Memory B cell (primary cell): ENCODE measurements around the gene CERK.

Experiments used
- ATAC-seq: fragments of 150-1000 bp; cut with Tn5 transposase; 2 replicates; pipeline ENCODE4 v1.10.0; 2021; ENCODE audit warnings: low read depth, mild to moderate bottlenecking, moderate library complexity
- DNase-seq, 2 donors: peaks; one replicate each; pipeline ENCODE4 v3.0.0; 2022; ENCODE audit warnings: low spot score in 2 of 2
- H3K27ac Mint-ChIP-seq: one replicate; pipeline ENCODE4 v1.8.0; 2022; ENCODE audit warnings: mild to moderate bottlenecking, moderate library complexity, mixed read lengths
- H3K27me3 Mint-ChIP-seq: one replicate; pipeline ENCODE4 v1.8.0; 2022; ENCODE audit warnings: mixed read lengths
- H3K36me3 Mint-ChIP-seq: one replicate; pipeline ENCODE4 v1.8.0; 2022; ENCODE audit warnings: mild to moderate bottlenecking, mixed read lengths
- H3K4me1 Mint-ChIP-seq: one replicate; pipeline ENCODE4 v1.8.0; 2022; ENCODE audit warnings: mixed read lengths
- H3K4me3 Mint-ChIP-seq: one replicate; pipeline ENCODE4 v1.8.0; 2022; ENCODE audit warnings: mild to moderate bottlenecking, moderate library complexity, mixed read lengths
- H3K9me3 Mint-ChIP-seq: one replicate; pipeline ENCODE4 v1.8.0; 2022; ENCODE audit warnings: mixed read lengths

CERK gene

DNA sequence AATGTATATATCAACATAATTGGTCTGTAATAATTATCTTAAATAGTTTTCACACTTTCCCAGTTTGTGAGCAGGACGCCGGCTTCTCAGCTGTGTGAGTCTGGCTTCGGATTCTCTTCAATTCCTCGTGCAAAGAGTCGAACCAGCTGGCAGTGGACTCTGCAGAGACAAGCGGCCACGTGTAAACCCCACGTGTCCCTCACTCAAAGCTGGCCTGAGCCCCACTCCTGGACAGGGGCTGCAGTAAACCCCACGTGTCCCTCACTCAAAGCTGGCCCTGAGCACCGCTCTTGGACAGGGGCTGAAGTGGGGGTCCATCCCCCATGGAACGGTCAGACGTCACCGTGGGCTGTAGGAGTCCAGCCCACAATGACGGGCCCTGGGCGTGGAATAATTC is 51.0 kb downstream of the CERK start:
- H3K4me1 Mint-ChIP-seq: peaks cover 22% of the 10 kb centered on the region
- DNase-seq (no peak), ATAC-seq (no peak)
- H3K27ac Mint-ChIP-seq: no peak overlapping the region
- H3K27me3 Mint-ChIP-seq: peaks cover 2% of the 10 kb centered on the region
- peaks cover 25% of the 10 kb centered on the region for H3K36me3 Mint-ChIP-seq
- H3K4me3 Mint-ChIP-seq: no peak overlapping the region
- no peaks in the 10 kb centered on the region for H3K9me3 Mint-ChIP-seq

GRCh38 chr22:46686221-46687047 is 51.6 kb downstream of the CERK start:
- Mint-ChIP-seq H3K4me3 (no peak overlapping the region), H3K4me1 (peaks cover 22% of the 10 kb centered on the region), H3K9me3 (no peaks in the 10 kb centered on the region), H3K27ac (no peak overlapping the region), H3K27me3 (peaks cover 2% of the 10 kb centered on the region), H3K36me3 (peaks cover 21% of the 10 kb centered on the region)
- ATAC-seq (no peak), DNase-seq (no peak)

GRCh38 chr22:46684706-46685105 is 53.3 kb downstream of the CERK start:
- ATAC-seq (peak; percentile 97), DNase-seq (peak; percentile 65 to 69)

DNA sequence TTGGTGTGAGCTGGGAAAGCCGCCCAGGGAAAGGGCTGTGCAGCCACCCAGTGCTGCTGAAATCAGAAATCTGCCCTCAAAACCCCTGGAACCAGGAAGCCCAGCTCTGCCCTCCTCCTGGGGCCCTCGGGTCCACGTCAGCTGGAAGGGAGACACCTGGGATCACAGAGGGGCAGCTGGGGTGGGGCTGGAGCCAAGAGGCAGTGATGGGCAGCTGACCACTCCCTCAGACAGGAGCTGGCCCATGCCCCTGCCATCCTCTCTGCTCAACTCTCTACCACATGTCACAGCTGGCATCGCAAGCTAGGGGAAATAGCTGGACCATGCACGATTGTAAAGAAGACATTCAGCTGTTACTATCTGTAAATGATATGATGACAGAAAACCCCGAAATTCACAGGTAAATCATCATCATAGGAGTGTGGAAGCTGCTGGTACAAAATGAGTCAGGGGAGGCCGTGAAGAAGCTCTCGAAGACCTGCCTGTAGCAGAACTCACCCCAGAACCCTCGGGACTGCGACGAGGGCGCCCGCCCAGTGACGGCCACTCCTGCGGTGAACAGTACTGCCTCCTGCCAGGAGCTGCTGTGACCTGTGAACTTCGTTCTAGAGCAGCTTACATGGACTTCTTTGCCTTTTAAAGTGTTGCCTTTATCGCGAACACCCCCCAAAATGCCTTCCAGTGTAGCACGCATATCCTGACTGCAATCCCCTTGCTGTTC is 55.9 kb downstream of the CERK start:
- DNase-seq: no peak
- Mint-ChIP-seq H3K36me3 (peaks cover 14% of the 10 kb centered on the region), H3K27me3 (peaks cover 1% of the 10 kb centered on the region), H3K27ac (no peak overlapping the region), H3K4me1 (peaks cover 26% of the 10 kb centered on the region), H3K4me3 (peak overlapping the region; percentile 5), H3K9me3 (no peaks in the 10 kb centered on the region)
- no peak for ATAC-seq

More at GRCh38 chr22:46684706-46685105, 53.3 kb downstream of the CERK start:
- Mint-ChIP-seq H3K27ac (peak overlapping the region; percentile 82), H3K9me3 (no peaks in the 10 kb centered on the region), H3K4me1 (peaks cover 26% of the 10 kb centered on the region), H3K27me3 (peaks cover 3% of the 10 kb centered on the region), H3K4me3 (peak overlapping the region; percentile 39), H3K36me3 (peaks cover 18% of the 10 kb centered on the region)

- peaks cover 23% of the 10 kb centered on the region for H3K4me1 Mint-ChIP-seq
These were observed 57.0 kb downstream of the CERK start for GRCh38 chr22:46681010-46681409.

GRCh38 chr22:46679706-46680269 is 58.3 kb downstream of the CERK start:
- peaks cover 17% of the 10 kb centered on the region for H3K4me1 Mint-ChIP-seq
- ATAC-seq: no peak
- DNase-seq: no peak
- no peak overlapping the region for H3K27ac Mint-ChIP-seq
- peaks cover 1% of the 10 kb centered on the region for H3K27me3 Mint-ChIP-seq
- no peaks in the 10 kb centered on the region for H3K9me3 Mint-ChIP-seq
- H3K4me3 Mint-ChIP-seq: no peak overlapping the region
- peaks cover 10% of the 10 kb centered on the region for H3K36me3 Mint-ChIP-seq

More at GRCh38 chr22:46681010-46681409, 57.0 kb downstream of the CERK start:
- ATAC-seq (no peak), DNase-seq (no peak)
- no peaks in the 10 kb centered on the region for H3K9me3 Mint-ChIP-seq
- no peak overlapping the region for H3K27ac Mint-ChIP-seq
- peaks cover 1% of the 10 kb centered on the region for H3K27me3 Mint-ChIP-seq
- no peak overlapping the region for H3K4me3 Mint-ChIP-seq
- H3K36me3 Mint-ChIP-seq: peaks cover 13% of the 10 kb centered on the region

- no peak overlapping the region for H3K27ac Mint-ChIP-seq
These were observed 59.0 kb downstream of the CERK start for GRCh38 chr22:46678785-46679700.

GRCh38 chr22:46678003-46678657 is 59.9 kb downstream of the CERK start:
- peaks cover 15% of the 10 kb centered on the region for H3K4me1 Mint-ChIP-seq
- H3K9me3 Mint-ChIP-seq: no peaks in the 10 kb centered on the region
- DNase-seq: no peak
- H3K4me3 Mint-ChIP-seq: no peak overlapping the region
- no peak overlapping the region for H3K27ac Mint-ChIP-seq
- H3K27me3 Mint-ChIP-seq: peaks cover 1% of the 10 kb centered on the region
- peaks cover 12% of the 10 kb centered on the region for H3K36me3 Mint-ChIP-seq
- no peak for ATAC-seq

More at GRCh38 chr22:46678785-46679700, 59.0 kb downstream of the CERK start:
- DNase-seq (no peak), ATAC-seq (no peak)
- Mint-ChIP-seq H3K4me3 (no peak overlapping the region), H3K9me3 (no peaks in the 10 kb centered on the region), H3K36me3 (peaks cover 12% of the 10 kb centered on the region), H3K27me3 (peaks cover 1% of the 10 kb centered on the region), H3K4me1 (peaks cover 19% of the 10 kb centered on the region)

GRCh38 chr22:46677323-46678002 is 60.6 kb downstream of the CERK start:
- no peak for DNase-seq
- peaks cover 19% of the 10 kb centered on the region for H3K4me1 Mint-ChIP-seq
- peaks cover 1% of the 10 kb centered on the region for H3K27me3 Mint-ChIP-seq
- no peak overlapping the region for H3K27ac Mint-ChIP-seq
- H3K9me3 Mint-ChIP-seq: no peaks in the 10 kb centered on the region
- no peak overlapping the region for H3K4me3 Mint-ChIP-seq
- peaks cover 12% of the 10 kb centered on the region for H3K36me3 Mint-ChIP-seq
- ATAC-seq: no peak

DNA sequence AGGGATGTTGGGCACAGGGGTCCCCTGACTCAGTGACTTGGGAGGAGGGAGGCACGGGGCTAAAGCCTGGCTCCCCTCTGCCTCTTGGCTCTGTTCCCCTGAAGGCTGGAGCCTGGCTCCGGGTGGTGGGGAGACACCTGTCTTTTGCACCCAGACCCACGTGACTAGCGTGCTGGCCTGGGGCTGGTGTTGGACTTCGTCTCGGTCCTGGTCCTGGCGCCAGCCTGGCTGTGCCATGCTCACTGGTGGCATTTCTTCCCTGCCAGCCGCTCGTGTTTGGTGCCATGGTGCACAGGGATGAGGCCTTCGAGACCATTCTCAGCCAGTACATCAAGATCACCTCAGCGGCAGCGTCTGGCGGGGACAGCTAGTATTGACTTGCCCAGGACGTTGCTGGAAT is 61.2 kb downstream of the CERK start:
- H3K9me3 Mint-ChIP-seq: no peaks in the 10 kb centered on the region
- H3K36me3 Mint-ChIP-seq: peaks cover 12% of the 10 kb centered on the region
- peaks cover 25% of the 10 kb centered on the region for H3K4me1 Mint-ChIP-seq
- H3K4me3 Mint-ChIP-seq: no peak overlapping the region
- no peak for DNase-seq
- ATAC-seq: no peak
- H3K27me3 Mint-ChIP-seq: peaks cover 1% of the 10 kb centered on the region
- H3K27ac Mint-ChIP-seq: no peak overlapping the region

DNA sequence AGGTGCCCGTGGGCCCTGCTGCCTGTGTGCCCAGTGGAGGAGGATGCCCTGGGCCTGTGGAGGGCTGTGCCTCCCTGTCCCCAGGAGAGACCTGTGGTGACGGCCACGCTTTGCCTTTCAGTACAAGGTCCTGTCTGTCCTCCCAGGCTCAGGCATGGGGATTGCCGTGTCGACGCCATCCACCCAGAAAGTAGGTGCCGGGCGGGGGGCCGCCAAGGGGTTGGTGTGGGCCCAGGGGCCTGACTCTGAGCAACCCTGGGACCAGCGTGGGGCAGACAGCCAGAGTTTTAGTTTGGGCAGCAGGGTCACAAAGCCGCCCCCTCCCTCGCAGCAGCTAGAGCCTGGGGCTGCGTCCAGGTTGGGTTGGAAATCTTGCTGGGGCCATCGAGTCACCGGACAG is 61.6 kb downstream of the CERK start:
- Mint-ChIP-seq H3K4me1 (peaks cover 26% of the 10 kb centered on the region), H3K9me3 (no peaks in the 10 kb centered on the region), H3K27ac (no peak overlapping the region), H3K36me3 (peaks cover 12% of the 10 kb centered on the region), H3K4me3 (no peak overlapping the region), H3K27me3 (peaks cover 1% of the 10 kb centered on the region)
- ATAC-seq (no peak), DNase-seq (no peak)

DNA sequence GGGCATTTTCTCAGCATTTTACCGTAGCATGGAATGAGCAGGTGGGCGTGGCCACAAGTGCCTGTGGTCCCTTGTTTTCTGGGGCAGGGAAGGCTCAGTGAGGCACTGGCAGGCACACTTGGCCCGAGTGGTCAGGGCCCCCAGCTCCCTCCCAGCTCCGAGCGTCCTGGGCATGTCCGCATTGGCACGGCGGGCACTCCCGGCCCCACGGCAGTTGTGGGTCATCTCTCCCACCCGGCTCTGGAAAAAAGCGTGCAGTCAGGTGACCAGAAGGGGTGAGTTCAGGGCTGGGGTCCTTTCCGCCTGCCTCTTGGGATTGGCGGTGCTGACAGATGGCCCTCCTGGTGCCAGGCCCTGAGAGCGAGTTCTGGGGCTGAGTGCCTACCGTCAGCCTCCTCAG is 62.1 kb downstream of the CERK start:
- peaks cover 26% of the 10 kb centered on the region for H3K4me1 Mint-ChIP-seq
- H3K36me3 Mint-ChIP-seq: peaks cover 11% of the 10 kb centered on the region
- H3K4me3 Mint-ChIP-seq: no peak overlapping the region

GRCh38 chr22:46675479-46675878 is 62.6 kb downstream of the CERK start:
- H3K9me3 Mint-ChIP-seq: no peaks in the 10 kb centered on the region
- DNase-seq (no peak), ATAC-seq (no peak)
- no peak overlapping the region for H3K4me3 Mint-ChIP-seq
- no peaks in the 10 kb centered on the region for H3K27me3 Mint-ChIP-seq
- no peak overlapping the region for H3K27ac Mint-ChIP-seq
- H3K36me3 Mint-ChIP-seq: peaks cover 11% of the 10 kb centered on the region
- H3K4me1 Mint-ChIP-seq: peaks cover 26% of the 10 kb centered on the region

More for the DNA sequence above, 62.1 kb downstream of the CERK start:
- DNase-seq (no peak), ATAC-seq (no peak)
- H3K27ac Mint-ChIP-seq: no peak overlapping the region
- no peaks in the 10 kb centered on the region for H3K9me3 Mint-ChIP-seq
- peaks cover under 1% of the 10 kb centered on the region for H3K27me3 Mint-ChIP-seq
